Measurements from ENCODE around the gene PRPSAP2.

DNA sequence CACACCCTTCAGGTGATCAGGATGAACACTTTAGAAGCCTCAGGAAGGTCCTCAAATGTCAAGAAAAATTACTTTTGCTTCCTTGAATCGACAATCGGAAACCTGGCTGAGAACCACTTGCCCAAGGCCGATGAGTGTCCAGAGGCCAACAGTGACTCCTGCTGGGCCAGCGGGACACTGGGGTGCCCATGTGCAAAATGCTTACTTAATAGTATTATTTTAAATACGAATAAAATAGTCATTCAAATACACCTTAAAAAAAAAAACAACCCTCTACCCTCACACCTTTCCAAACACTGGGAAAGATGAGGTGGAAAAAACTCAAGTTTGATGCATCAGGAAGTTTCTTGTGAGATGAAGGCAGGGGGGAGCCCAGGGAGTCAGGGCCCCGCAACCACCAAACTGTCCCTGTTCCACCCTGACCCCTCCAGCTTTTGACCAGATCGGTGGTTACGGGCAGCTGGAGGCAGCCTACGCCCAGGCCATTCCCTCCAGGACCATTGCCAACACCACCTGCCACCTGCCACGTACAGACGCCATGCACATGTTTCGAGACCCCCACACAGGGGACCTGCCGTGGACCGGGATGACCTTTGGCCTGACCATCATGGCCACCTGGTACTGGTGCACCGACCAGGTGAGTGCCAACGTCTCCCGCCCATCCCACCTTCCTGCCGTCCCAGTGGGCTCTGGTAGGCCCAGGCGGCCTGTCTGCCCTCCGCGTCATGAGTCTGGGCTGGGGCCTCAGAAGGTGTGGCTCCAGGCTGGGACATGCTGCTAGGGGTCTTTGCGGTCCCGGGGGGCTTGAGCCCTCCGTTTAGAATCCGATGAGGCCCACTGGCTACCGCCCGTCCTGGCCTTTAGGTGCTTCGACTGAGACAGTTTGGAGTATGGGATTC lies 112.9 kb downstream of the PRPSAP2 start:
- TF ChIP-seq POLR2A (IDR thresholded peaks at IDR 0.05; ENCODE audit: low read depth, low read length) (no peak), POLR2AphosphoS5 (IDR thresholded peaks at IDR 0.05; ENCODE audit: insufficient read depth, low read depth, low read length) (no peak)
